H4 (cell line): ENCODE data around the gene PGD. TPM values are rescaled to one million over a fixed set of nuclear protein-coding genes. Genes with fewer than 3 reads are reported as not detected.
"Not testable (repeated sequence)": the region's sequence is repeated elsewhere in the genome, so short reads cannot be mapped to it uniquely, and the experiment has no call there.

ENCODE experiments used
- DNase-seq: peaks from one replicate; pipeline ENCODE4 v3.0.0-alpha.2; 2015; ENCODE audit warnings: low spot score
- total RNA-seq: library from RNA; depleted of rRNA; stranded (reverse); fragments of >200 nt; shearing (Covaris generic); gene quantifications from 2 replicates; pipeline ENCODE4 v1.2.3, GENCODE V29; 2014

PGD gene
- total RNA-seq, 1 experiment from 2014 or later, result 198 TPM

DNA sequence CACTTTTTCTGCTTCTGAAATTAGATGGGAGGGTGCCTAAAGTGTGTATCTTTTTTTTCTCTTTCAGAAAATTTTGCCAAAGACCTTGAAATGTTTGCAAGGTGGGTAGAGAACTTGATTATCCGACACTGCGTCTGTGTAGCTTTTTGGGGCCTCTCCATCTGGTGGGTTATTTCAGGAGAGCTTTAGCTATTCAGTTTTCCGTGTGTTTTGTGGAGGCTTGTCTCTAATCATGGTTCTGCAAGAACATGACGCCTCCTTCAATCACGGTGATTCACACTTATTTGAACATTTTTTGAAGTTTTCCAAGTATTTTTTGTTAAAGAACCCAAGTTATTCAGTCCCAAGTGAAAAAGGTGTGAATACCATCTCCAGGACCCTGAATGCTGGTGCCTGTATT lies 35.7 kb downstream of the PGD start:
- no peak for DNase-seq

GRCh38 chr1:10437052-10437451 lies 38.2 kb downstream of the PGD start:
- DNase-seq, result no peak

DNA sequence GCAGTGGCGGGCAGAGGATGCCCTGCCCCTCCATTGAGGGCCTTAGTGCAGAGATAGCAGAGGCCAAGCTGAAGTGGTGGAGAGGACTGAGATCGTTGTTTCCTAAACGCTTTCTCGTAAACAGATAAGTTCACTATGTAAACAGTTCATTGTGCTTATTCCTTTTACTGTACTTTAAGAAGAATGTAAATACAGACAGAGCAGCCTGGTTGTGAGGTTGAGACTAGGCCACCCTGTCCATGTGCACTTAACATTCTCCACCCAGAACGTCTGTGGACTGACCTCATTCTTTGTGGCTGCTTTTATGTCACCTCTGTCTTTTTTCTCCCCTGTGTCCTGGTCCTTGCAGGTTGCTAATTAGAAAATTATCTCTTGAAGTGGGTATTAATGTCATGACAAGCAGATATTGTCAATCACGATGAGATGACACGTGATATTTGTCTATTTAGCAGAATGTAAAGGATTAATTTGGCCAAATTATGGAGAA lies 39.9 kb downstream of the PGD start:
- DNase-seq, result peak; percentile 25

DNA sequence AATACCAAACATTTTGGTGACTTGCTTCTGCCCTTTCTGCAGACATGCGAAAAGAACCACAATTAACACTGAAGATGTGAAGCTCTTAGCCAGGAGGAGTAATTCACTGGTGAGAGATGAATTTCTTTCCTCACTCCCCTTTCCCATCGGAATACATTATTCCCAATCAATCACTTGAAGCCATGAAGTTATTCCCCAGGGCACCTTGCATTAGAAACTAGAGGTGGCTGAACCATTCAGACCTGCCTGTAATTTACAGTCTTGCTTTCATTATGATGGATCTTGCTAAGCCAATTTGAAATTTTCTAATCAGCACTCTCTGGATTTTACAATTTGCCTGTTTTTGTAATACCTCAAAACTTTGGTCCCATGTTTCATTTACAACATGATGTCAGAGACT lies 41.4 kb downstream of the PGD start:
- no peak for DNase-seq

DNA sequence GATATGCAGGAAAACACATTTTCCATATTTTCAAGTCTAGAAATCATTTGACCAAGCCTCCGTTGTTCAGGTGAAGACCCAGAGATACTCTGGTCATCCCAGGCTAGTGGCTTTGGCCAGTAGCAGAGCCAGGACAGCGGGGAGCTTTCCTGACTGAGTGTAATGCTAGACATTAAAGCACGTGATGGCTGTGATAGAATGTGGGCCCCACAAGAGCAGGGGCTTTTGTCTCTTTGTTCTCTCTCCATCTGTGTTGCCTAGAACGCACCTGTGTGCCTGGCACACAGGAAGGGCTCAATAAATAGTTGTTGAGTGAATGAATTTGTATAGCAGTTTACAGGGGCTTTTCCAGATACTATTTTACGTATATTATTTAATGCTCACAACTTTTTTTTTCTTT lies 41.9 kb downstream of the PGD start:
- no peak for DNase-seq

- DNase-seq, result no peak
Measured at GRCh38 chr1:10444248-10444647, 45.4 kb downstream of the PGD start.

DNA sequence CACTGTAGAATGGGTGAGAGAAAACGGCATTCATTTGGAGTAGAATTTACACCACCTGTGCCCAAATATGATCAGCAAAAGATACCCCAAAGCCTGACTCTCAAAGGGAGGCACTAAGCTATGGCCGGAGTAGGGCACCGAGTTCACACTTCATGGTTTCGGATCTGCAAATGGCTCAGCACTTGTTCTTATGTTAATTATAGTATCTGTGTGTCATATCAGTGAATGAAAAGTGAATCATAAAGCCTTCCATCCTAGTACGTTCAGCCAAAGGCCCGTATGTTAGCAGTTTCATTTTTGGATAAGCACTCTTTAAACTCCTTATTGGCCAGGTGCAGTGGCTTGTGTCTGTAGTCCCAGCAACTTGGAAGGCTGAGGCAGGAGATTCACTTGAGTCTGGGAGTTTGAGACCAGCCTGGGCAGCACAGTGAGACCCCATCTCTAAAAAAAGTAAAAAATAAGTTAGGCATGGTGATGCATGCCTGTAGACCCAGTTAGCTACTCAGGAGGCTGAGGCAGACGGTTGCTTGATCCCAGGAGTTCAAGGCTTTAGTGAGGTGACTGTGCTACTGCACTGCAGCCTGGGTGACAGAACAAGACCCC lies 46.0 kb downstream of the PGD start:
- no peak for DNase-seq

- no peak for DNase-seq
Measured at GRCh38 chr1:10446790-10447422, 48.0 kb downstream of the PGD start.

DNA sequence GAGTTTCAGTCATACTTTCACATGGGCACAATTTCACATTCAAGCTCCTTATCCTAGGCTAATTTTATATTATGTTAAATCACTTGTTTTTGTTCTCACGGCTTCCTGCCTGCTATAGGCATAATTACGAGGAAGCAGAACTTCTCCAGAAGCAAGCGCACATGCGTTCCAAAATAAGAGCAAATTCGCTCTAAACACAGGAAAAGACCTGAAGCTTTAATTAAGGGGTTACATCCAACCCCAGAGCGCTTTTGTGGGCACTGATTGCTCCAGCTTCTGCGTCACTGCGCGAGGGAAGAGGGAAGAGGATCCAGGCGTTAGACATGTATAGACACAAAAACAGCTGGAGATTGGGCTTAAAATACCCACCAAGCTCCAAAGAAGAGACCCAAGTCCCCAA lies 50.9 kb downstream of the PGD start, which contains the start of gene CORT:
Gene CORT (plus strand): TSS at position 281 of the 400 bp plus-strand sequence. CDS start 193 bp downstream, outside the sequence.
- DNase-seq, result no peak

- DNase-seq, result no peak
Measured at GRCh38 chr1:10450156-10450814, 51.4 kb downstream of the PGD start.

DNA sequence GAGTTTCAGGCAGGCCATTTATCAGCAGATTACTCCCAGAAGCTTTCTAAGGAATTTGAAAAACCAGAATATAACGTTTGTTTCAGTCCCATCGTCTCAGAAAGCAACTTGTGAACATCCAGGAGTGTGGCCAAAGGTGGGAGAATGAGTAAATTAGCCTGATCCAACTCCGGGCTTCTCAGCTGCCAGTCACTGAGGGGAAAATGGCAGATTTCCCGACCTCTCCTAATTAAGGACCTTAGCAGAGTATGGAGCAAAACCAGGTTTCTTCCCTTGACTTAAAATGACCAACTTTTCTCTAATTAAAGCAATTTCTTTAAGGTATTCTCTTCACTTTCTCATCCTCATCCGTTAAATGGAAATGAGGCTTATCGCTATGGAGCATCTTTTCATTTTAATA lies 52.0 kb downstream of the PGD start:
- DNase-seq, result no peak

GRCh38 chr1:10451287-10451686 lies 52.4 kb downstream of the PGD start:
- no peak for DNase-seq

DNA sequence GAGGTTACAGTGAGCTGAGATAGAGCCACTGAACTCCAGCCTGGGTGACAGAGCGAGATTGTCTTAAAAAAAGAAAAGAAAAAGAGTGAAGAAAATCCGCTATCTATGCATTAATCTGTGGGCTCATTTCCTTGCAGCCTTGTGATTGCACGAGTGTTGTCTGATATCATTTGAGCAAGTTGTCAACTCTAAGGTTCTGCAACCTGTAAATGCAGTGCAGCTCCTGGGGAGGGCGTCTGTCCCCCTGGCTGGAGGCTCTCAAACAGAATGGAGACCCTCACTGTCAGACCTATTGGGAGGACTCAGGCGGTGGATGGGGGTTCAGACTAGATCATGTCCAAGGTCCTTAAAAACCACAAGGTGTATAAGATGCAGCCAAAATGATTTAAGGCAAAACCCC lies 57.2 kb downstream of the PGD start:
- DNase-seq, result no peak

DNA sequence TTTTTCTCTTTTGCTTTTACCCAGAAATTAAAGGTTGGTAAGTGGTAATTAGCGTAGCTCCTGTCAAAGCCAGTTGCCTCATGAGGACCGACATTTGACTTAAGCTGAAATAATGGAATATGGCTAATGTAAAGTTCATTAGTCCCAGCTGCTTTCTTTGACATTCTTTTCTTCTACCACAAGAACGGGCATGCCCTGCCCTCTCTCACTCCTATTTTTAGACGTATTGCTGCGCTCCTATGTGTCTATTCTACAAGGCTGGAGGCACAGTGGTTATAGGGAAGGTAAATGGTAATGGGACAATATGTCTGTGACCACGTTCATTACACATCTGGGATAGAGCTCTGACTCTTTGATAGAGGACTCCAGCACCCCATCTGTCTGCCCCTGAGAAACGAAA lies 57.8 kb downstream of the PGD start:
- no peak for DNase-seq

DNA sequence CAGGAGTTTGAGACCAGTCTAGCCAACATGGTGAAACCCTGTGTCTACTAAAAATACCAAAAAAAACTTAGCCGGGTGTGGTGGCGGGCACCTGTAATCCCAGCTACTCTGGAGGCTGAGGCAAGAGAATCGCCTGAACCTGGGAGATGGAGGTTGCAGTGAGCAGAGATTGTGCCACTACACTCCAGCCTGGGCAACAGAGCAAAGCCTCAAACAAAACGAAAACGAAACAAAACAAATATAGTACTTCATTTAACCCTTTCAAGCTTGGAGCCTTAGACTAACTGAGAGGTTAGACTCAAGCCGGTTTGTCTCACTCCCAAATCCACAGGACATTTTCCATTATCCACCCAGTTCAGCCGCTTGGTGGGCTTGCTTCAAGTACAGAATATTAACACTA lies 58.6 kb downstream of the PGD start:
- not testable (repeated sequence) for DNase-seq

DNA sequence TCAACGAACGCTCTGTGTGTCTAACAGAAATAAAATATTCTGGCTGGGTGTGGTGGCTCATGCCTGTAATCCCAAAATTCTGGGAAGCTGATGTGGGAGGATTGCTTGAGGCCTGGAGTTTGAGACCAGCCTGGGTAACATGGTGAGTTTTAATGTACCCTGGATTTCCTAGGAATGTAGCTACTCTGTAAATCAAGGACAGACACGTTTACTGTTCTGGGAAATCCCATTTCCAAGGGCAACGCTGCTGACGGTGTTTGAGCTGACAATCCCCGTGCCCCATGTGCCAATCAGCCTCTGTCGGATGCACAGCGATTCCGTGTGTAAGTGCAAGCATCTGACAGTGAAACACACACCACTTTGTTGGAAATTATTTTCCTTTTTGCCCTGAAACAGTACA lies 59.0 kb downstream of the PGD start:
- DNase-seq, result no peak

GRCh38 chr1:10459184-10459583 lies 60.3 kb downstream of the PGD start:
- peak; percentile 74 for DNase-seq

GRCh38 chr1:10467078-10467477 lies 68.2 kb downstream of the PGD start:
- DNase-seq, result no peak

DNA sequence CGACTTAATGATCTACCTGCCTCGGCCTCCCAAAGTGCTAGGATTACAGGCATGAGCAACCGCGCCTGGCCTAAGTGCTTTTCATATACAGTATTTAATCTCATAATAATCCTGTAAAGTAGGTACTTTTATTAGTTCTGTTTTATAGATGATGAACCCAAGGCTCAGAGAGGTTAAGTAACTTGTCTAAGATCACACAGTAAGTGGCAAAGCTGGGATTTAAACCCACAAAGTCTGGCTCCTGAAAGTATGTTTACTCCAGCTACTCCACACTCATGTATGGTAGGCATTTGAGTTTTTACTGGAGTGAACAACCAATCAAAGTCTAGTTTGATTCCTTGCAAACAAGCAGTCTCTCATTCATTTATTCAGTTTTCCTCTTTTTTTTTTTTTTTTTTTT lies 71.2 kb downstream of the PGD start:
- DNase-seq, result no peak
